ENCODE data around the gene CYP3A7. TPM values are rescaled to one million over a fixed set of nuclear protein-coding genes. Genes with fewer than 3 reads are reported as not detected.
"Not testable (repeated sequence)": the region's sequence is repeated elsewhere in the genome, so short reads cannot be mapped to it uniquely, and the experiment has no call there.

CYP3A7 gene
- total and polyA plus RNA-seq, 5 donors from 2014 or later = not detected

- Histone ChIP-seq H3K4me3 (ENCODE audit: low read depth, low read length) (no peak overlapping the region), H3K27me3 (ENCODE audit: control insufficient read depth, insufficient read depth, low read length) (no peaks in the 10 kb centered on the region), H3K27ac (ENCODE audit: insufficient read depth, low read length, poor library complexity, severe bottlenecking) (no peak overlapping the region), H3K9me3 (ENCODE audit: control insufficient read depth in 2 of 2, low read length in 2 of 2) (no peaks in the 10 kb centered on the region), H3K36me3 (ENCODE audit: control insufficient read depth, insufficient read depth, low read length) (no peaks in the 10 kb centered on the region), H3K4me1 (ENCODE audit: control insufficient read depth, insufficient read depth, low read length, poor library complexity, severe bottlenecking) (no peaks in the 10 kb centered on the region)
- Mint-ChIP-seq H3K9me3 (no peaks in the 10 kb centered on the region), H3K4me1 (no peaks in the 10 kb centered on the region), H3K4me3 (no peak overlapping the region), H3K36me3 (no peaks in the 10 kb centered on the region), H3K27ac (no peak overlapping the region), H3K27me3 (no peaks in the 10 kb centered on the region)
- ATAC-seq (ENCODE audit: low read depth in 2 of 2) (no peak), DNase-seq (no peak)
Observed at GRCh38 chr7:99730992-99731391, 4.0 kb downstream of the CYP3A7 start.

- no peaks in the 10 kb centered on the region for H3K4me1 Mint-ChIP-seq
- DNase-seq = no peak
Observed at GRCh38 chr7:99730238-99730810, 4.7 kb downstream of the CYP3A7 start.

GRCh38 chr7:99729486-99730237 is 5.3 kb downstream of the CYP3A7 start:
- no peak for ATAC-seq (ENCODE audit: low read depth in 2 of 2)
- no peaks in the 10 kb centered on the region for H3K4me1 ChIP-seq (ENCODE audit: control insufficient read depth, insufficient read depth, low read length, poor library complexity, severe bottlenecking)
- Mint-ChIP-seq H3K27me3 (no peaks in the 10 kb centered on the region), H3K4me1 (no peaks in the 10 kb centered on the region), H3K4me3 (no peak overlapping the region), H3K27ac (no peak overlapping the region), H3K9me3 (no peaks in the 10 kb centered on the region), H3K36me3 (peaks cover 2% of the 10 kb centered on the region)
- no peak overlapping the region for H3K27ac ChIP-seq (ENCODE audit: insufficient read depth, low read length, poor library complexity, severe bottlenecking)
- DNase-seq = no peak
- H3K36me3 ChIP-seq (ENCODE audit: control insufficient read depth, insufficient read depth, low read length) = no peaks in the 10 kb centered on the region
- no peaks in the 10 kb centered on the region for H3K27me3 ChIP-seq (ENCODE audit: control insufficient read depth, insufficient read depth, low read length)
- H3K9me3 ChIP-seq (ENCODE audit: control insufficient read depth in 2 of 2, low read length in 2 of 2) = no peaks in the 10 kb centered on the region
- no peak overlapping the region for H3K4me3 ChIP-seq (ENCODE audit: low read depth, low read length)

More at GRCh38 chr7:99730238-99730810, 4.7 kb downstream of the CYP3A7 start:
- no peak overlapping the region for H3K4me3 Mint-ChIP-seq
- H3K27me3 Mint-ChIP-seq = no peaks in the 10 kb centered on the region
- H3K27me3 ChIP-seq (ENCODE audit: control insufficient read depth, insufficient read depth, low read length) = no peaks in the 10 kb centered on the region
- no peak overlapping the region for H3K27ac Mint-ChIP-seq
- no peak overlapping the region for H3K27ac ChIP-seq (ENCODE audit: insufficient read depth, low read length, poor library complexity, severe bottlenecking)
- H3K9me3 Mint-ChIP-seq = no peaks in the 10 kb centered on the region
- no peaks in the 10 kb centered on the region for H3K36me3 ChIP-seq (ENCODE audit: control insufficient read depth, insufficient read depth, low read length)
- H3K4me3 ChIP-seq (ENCODE audit: low read depth, low read length) = no peak overlapping the region
- H3K36me3 Mint-ChIP-seq = no peaks in the 10 kb centered on the region
- H3K9me3 ChIP-seq (ENCODE audit: control insufficient read depth in 2 of 2, low read length in 2 of 2) = no peaks in the 10 kb centered on the region
- no peak for ATAC-seq (ENCODE audit: low read depth in 2 of 2)
- H3K4me1 ChIP-seq (ENCODE audit: control insufficient read depth, insufficient read depth, low read length, poor library complexity, severe bottlenecking) = no peaks in the 10 kb centered on the region

- DNase-seq (no peak), ATAC-seq (ENCODE audit: low read depth in 2 of 2) (no peak)
- Mint-ChIP-seq H3K4me3 (no peak overlapping the region), H3K4me1 (no peaks in the 10 kb centered on the region), H3K36me3 (peaks cover 5% of the 10 kb centered on the region), H3K27me3 (no peaks in the 10 kb centered on the region), H3K9me3 (no peaks in the 10 kb centered on the region), H3K27ac (no peak overlapping the region)
- Histone ChIP-seq H3K27me3 (ENCODE audit: control insufficient read depth, insufficient read depth, low read length) (no peaks in the 10 kb centered on the region), H3K27ac (ENCODE audit: insufficient read depth, low read length, poor library complexity, severe bottlenecking) (no peak overlapping the region), H3K9me3 (ENCODE audit: control insufficient read depth in 2 of 2, low read length in 2 of 2) (no peaks in the 10 kb centered on the region), H3K4me3 (ENCODE audit: low read depth, low read length) (no peak overlapping the region), H3K36me3 (ENCODE audit: control insufficient read depth, insufficient read depth, low read length) (no peaks in the 10 kb centered on the region), H3K4me1 (ENCODE audit: control insufficient read depth, insufficient read depth, low read length, poor library complexity, severe bottlenecking) (no peaks in the 10 kb centered on the region)
Observed at GRCh38 chr7:99728615-99729014, 6.4 kb downstream of the CYP3A7 start.

GRCh38 chr7:99723201-99723600 is 11.8 kb downstream of the CYP3A7 start:
- not testable (repeated sequence) for H3K27me3 ChIP-seq (ENCODE audit: control insufficient read depth, insufficient read depth, low read length); H3K4me1 Mint-ChIP-seq; H3K9me3 ChIP-seq (ENCODE audit: control insufficient read depth in 2 of 2, low read length in 2 of 2); H3K4me1 ChIP-seq (ENCODE audit: control insufficient read depth, insufficient read depth, low read length, poor library complexity, severe bottlenecking); DNase-seq; H3K27ac Mint-ChIP-seq; H3K36me3 Mint-ChIP-seq; ATAC-seq (ENCODE audit: low read depth in 2 of 2); H3K27ac ChIP-seq (ENCODE audit: insufficient read depth, low read length, poor library complexity, severe bottlenecking); H3K4me3 Mint-ChIP-seq; H3K27me3 Mint-ChIP-seq; H3K9me3 Mint-ChIP-seq; H3K36me3 ChIP-seq (ENCODE audit: control insufficient read depth, insufficient read depth, low read length); H3K4me3 ChIP-seq (ENCODE audit: low read depth, low read length)

- DNase-seq (no peak), ATAC-seq (ENCODE audit: low read depth in 2 of 2) (no peak)
- Histone ChIP-seq H3K27me3 (ENCODE audit: control insufficient read depth, insufficient read depth, low read length) (peaks cover 2% of the 10 kb centered on the region), H3K36me3 (ENCODE audit: control insufficient read depth, insufficient read depth, low read length) (no peaks in the 10 kb centered on the region), H3K27ac (ENCODE audit: insufficient read depth, low read length, poor library complexity, severe bottlenecking) (no peak overlapping the region), H3K9me3 (ENCODE audit: control insufficient read depth in 2 of 2, low read length in 2 of 2) (no peaks in the 10 kb centered on the region), H3K4me1 (ENCODE audit: control insufficient read depth, insufficient read depth, low read length, poor library complexity, severe bottlenecking) (no peaks in the 10 kb centered on the region), H3K4me3 (ENCODE audit: low read depth, low read length) (no peak overlapping the region)
- Mint-ChIP-seq H3K27me3 (peaks cover 7% of the 10 kb centered on the region), H3K27ac (no peak overlapping the region), H3K4me1 (peaks cover 0 to 3% (median 0%) of the 10 kb centered on the region in 4 donors), H3K9me3 (peaks cover 0 to 1% (median 0%) of the 10 kb centered on the region in 7 donors), H3K36me3 (peaks cover 5% of the 10 kb centered on the region), H3K4me3 (no peak overlapping the region)
Observed at GRCh38 chr7:99720800-99721595, 14.0 kb downstream of the CYP3A7 start.

- ATAC-seq (ENCODE audit: low read depth in 2 of 2) (no peak), DNase-seq (no peak)
- Mint-ChIP-seq H3K4me1 (peaks cover 0 to 3% (median 0%) of the 10 kb centered on the region in 4 donors), H3K4me3 (no peak overlapping the region), H3K27ac (no peak overlapping the region), H3K36me3 (peaks cover 9% of the 10 kb centered on the region), H3K9me3 (peaks cover 0 to 2% (median 0%) of the 10 kb centered on the region in 7 donors), H3K27me3 (peaks cover 7% of the 10 kb centered on the region)
- H3K4me1 ChIP-seq (ENCODE audit: control insufficient read depth, insufficient read depth, low read length, poor library complexity, severe bottlenecking) = no peaks in the 10 kb centered on the region
- no peaks in the 10 kb centered on the region for H3K9me3 ChIP-seq (ENCODE audit: control insufficient read depth in 2 of 2, low read length in 2 of 2)
- no peak overlapping the region for H3K27ac ChIP-seq (ENCODE audit: insufficient read depth, low read length, poor library complexity, severe bottlenecking)
- H3K4me3 ChIP-seq (ENCODE audit: low read depth, low read length) = no peak overlapping the region
- no peaks in the 10 kb centered on the region for H3K36me3 ChIP-seq (ENCODE audit: control insufficient read depth, insufficient read depth, low read length)
- H3K27me3 ChIP-seq (ENCODE audit: control insufficient read depth, insufficient read depth, low read length) = peaks cover 2% of the 10 kb centered on the region
Observed at GRCh38 chr7:99719996-99720769, 14.8 kb downstream of the CYP3A7 start.
